Measurements from ENCODE around the gene CNEP1R1. TPM values are rescaled to one million over a fixed set of nuclear protein-coding genes. Genes with fewer than 3 reads are reported as not detected.

Gene CNEP1R1
- total RNA-seq, 1 experiment from 2014 or later, result 15.6 TPM

- Histone ChIP-seq H3K36me3 (replicated peaks; ENCODE audit: control insufficient read depth, insufficient read depth, low read length) (peaks cover 3% of the 10 kb centered on the region), H3K27me3 (ENCODE audit: control insufficient read depth, insufficient read depth, low read length) (no peaks in the 10 kb centered on the region), H3K4me3 (ENCODE audit: insufficient read depth, low read depth, low read length) (no peak overlapping the region)
- DNase-seq, result no peak
These were observed 12.7 kb downstream of the CNEP1R1 start for GRCh38 chr16:50037662-50038220.

- no peak overlapping the region for H3K4me3 ChIP-seq (ENCODE audit: insufficient read depth, low read depth, low read length)
- no peak for DNase-seq
- peaks cover 3% of the 10 kb centered on the region for H3K36me3 ChIP-seq (replicated peaks; ENCODE audit: control insufficient read depth, insufficient read depth, low read length)
- H3K27me3 ChIP-seq (ENCODE audit: control insufficient read depth, insufficient read depth, low read length), result no peaks in the 10 kb centered on the region
These were observed 13.3 kb downstream of the CNEP1R1 start for GRCh38 chr16:50038286-50038685.

- Histone ChIP-seq H3K27me3 (ENCODE audit: control insufficient read depth, insufficient read depth, low read length) (no peaks in the 10 kb centered on the region), H3K4me3 (ENCODE audit: insufficient read depth, low read depth, low read length) (no peak overlapping the region), H3K36me3 (replicated peaks; ENCODE audit: control insufficient read depth, insufficient read depth, low read length) (peaks cover 3% of the 10 kb centered on the region)
- peak; percentile 13 for DNase-seq
These were observed 13.9 kb downstream of the CNEP1R1 start for GRCh38 chr16:50038756-50039529.

GRCh38 chr16:50040018-50040417, 15.0 kb downstream of the CNEP1R1 start:
- peaks cover 1% of the 10 kb centered on the region; the same call in 1 of the 2 replicates for H3K36me3 ChIP-seq (replicated peaks; ENCODE audit: control insufficient read depth, insufficient read depth, low read length)
- H3K27me3 ChIP-seq (ENCODE audit: control insufficient read depth, insufficient read depth, low read length), result no peaks in the 10 kb centered on the region
- no peak overlapping the region for H3K4me3 ChIP-seq (ENCODE audit: insufficient read depth, low read depth, low read length)
- DNase-seq, result no peak

GRCh38 chr16:50040710-50041109, 15.7 kb downstream of the CNEP1R1 start:
- H3K27me3 ChIP-seq (ENCODE audit: control insufficient read depth, insufficient read depth, low read length), result no peaks in the 10 kb centered on the region
- H3K36me3 ChIP-seq (replicated peaks; ENCODE audit: control insufficient read depth, insufficient read depth, low read length), result no peaks in the 10 kb centered on the region; the same call in 1 of the 2 replicates
- H3K4me3 ChIP-seq (ENCODE audit: insufficient read depth, low read depth, low read length), result no peak overlapping the region
- no peak for DNase-seq

- DNase-seq, result no peak
- H3K27me3 ChIP-seq (ENCODE audit: control insufficient read depth, insufficient read depth, low read length), result no peaks in the 10 kb centered on the region
- no peak overlapping the region for H3K4me3 ChIP-seq (ENCODE audit: insufficient read depth, low read depth, low read length)
- no peaks in the 10 kb centered on the region for H3K36me3 ChIP-seq (replicated peaks; ENCODE audit: control insufficient read depth, insufficient read depth, low read length)
These were observed 18.3 kb downstream of the CNEP1R1 start for GRCh38 chr16:50043358-50043757.

- Histone ChIP-seq H3K4me3 (ENCODE audit: insufficient read depth, low read depth, low read length) (no peak overlapping the region), H3K36me3 (replicated peaks; ENCODE audit: control insufficient read depth, insufficient read depth, low read length) (no peaks in the 10 kb centered on the region), H3K27me3 (ENCODE audit: control insufficient read depth, insufficient read depth, low read length) (no peaks in the 10 kb centered on the region)
- no peak for DNase-seq
These were observed 20.4 kb downstream of the CNEP1R1 start for GRCh38 chr16:50045412-50045811.

- no peaks in the 10 kb centered on the region for H3K27me3 ChIP-seq (ENCODE audit: control insufficient read depth, insufficient read depth, low read length)
- H3K4me3 ChIP-seq (ENCODE audit: insufficient read depth, low read depth, low read length), result no peak overlapping the region
- H3K36me3 ChIP-seq (replicated peaks; ENCODE audit: control insufficient read depth, insufficient read depth, low read length), result no peaks in the 10 kb centered on the region
- no peak for DNase-seq
These were observed 21.8 kb downstream of the CNEP1R1 start for GRCh38 chr16:50046853-50047252.

- Histone ChIP-seq H3K27me3 (ENCODE audit: control insufficient read depth, insufficient read depth, low read length) (no peaks in the 10 kb centered on the region), H3K36me3 (replicated peaks; ENCODE audit: control insufficient read depth, insufficient read depth, low read length) (no peaks in the 10 kb centered on the region), H3K4me3 (ENCODE audit: insufficient read depth, low read depth, low read length) (no peak overlapping the region)
- DNase-seq, result no peak
These were observed 22.8 kb downstream of the CNEP1R1 start for GRCh38 chr16:50047864-50048263.

- no peak for DNase-seq
- no peak overlapping the region for H3K4me3 ChIP-seq (ENCODE audit: insufficient read depth, low read depth, low read length)
- H3K27me3 ChIP-seq (ENCODE audit: control insufficient read depth, insufficient read depth, low read length), result no peaks in the 10 kb centered on the region
- no peaks in the 10 kb centered on the region for H3K36me3 ChIP-seq (replicated peaks; ENCODE audit: control insufficient read depth, insufficient read depth, low read length)
These were observed 25.8 kb downstream of the CNEP1R1 start for GRCh38 chr16:50050802-50051201.

GRCh38 chr16:50056226-50056625, 31.2 kb downstream of the CNEP1R1 start:
- Histone ChIP-seq H3K27me3 (ENCODE audit: control insufficient read depth, insufficient read depth, low read length) (no peaks in the 10 kb centered on the region), H3K36me3 (replicated peaks; ENCODE audit: control insufficient read depth, insufficient read depth, low read length) (no peaks in the 10 kb centered on the region), H3K4me3 (ENCODE audit: insufficient read depth, low read depth, low read length) (no peak overlapping the region)
- DNase-seq, result no peak

GRCh38 chr16:50058091-50058771, 33.2 kb downstream of the CNEP1R1 start:
- H3K4me3 ChIP-seq (ENCODE audit: insufficient read depth, low read depth, low read length), result no peak overlapping the region
- H3K36me3 ChIP-seq (replicated peaks; ENCODE audit: control insufficient read depth, insufficient read depth, low read length), result no peaks in the 10 kb centered on the region
- no peak for DNase-seq
- H3K27me3 ChIP-seq (ENCODE audit: control insufficient read depth, insufficient read depth, low read length), result no peaks in the 10 kb centered on the region

- no peaks in the 10 kb centered on the region for H3K27me3 ChIP-seq (ENCODE audit: control insufficient read depth, insufficient read depth, low read length)
- DNase-seq, result no peak
- H3K36me3 ChIP-seq (replicated peaks; ENCODE audit: control insufficient read depth, insufficient read depth, low read length), result no peaks in the 10 kb centered on the region
- no peak overlapping the region for H3K4me3 ChIP-seq (ENCODE audit: insufficient read depth, low read depth, low read length)
These were observed 34.1 kb downstream of the CNEP1R1 start for GRCh38 chr16:50059111-50059510.

- no peaks in the 10 kb centered on the region for H3K36me3 ChIP-seq (replicated peaks; ENCODE audit: control insufficient read depth, insufficient read depth, low read length)
- no peaks in the 10 kb centered on the region for H3K27me3 ChIP-seq (ENCODE audit: control insufficient read depth, insufficient read depth, low read length)
- DNase-seq, result no peak
- no peak overlapping the region for H3K4me3 ChIP-seq (ENCODE audit: insufficient read depth, low read depth, low read length)
These were observed 34.6 kb downstream of the CNEP1R1 start for GRCh38 chr16:50059669-50060068.

GRCh38 chr16:50061326-50061725, 36.3 kb downstream of the CNEP1R1 start:
- no peak for DNase-seq
- Histone ChIP-seq H3K27me3 (ENCODE audit: control insufficient read depth, insufficient read depth, low read length) (no peaks in the 10 kb centered on the region), H3K36me3 (replicated peaks; ENCODE audit: control insufficient read depth, insufficient read depth, low read length) (no peaks in the 10 kb centered on the region), H3K4me3 (ENCODE audit: insufficient read depth, low read depth, low read length) (no peak overlapping the region)
